ENCODE results near the gene BSG.

GRCh38 chr19:610071-610800 is 37.8 kb downstream of the BSG start:
- TF ChIP-seq, protein P1, sequence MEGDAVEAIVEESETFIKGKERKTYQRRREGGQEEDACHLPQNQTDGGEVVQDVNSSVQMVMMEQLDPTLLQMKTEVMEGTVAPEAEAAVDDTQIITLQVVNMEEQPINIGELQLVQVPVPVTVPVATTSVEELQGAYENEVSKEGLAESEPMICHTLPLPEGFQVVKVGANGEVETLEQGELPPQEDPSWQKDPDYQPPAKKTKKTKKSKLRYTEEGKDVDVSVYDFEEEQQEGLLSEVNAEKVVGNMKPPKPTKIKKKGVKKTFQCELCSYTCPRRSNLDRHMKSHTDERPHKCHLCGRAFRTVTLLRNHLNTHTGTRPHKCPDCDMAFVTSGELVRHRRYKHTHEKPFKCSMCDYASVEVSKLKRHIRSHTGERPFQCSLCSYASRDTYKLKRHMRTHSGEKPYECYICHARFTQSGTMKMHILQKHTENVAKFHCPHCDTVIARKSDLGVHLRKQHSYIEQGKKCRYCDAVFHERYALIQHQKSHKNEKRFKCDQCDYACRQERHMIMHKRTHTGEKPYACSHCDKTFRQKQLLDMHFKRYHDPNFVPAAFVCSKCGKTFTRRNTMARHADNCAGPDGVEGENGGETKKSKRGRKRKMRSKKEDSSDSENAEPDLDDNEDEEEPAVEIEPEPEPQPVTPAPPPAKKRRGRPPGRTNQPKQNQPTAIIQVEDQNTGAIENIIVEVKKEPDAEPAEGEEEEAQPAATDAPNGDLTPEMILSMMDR (IDR thresholded peaks at IDR 0.05) = no peak
- TF ChIP-seq POLR2A (IDR thresholded peaks at IDR 0.05) = no peak
